GM10847 (cell line): ENCODE data around the gene GAREM1.

Source experiments
- POLR2A ChIP-seq: IDR thresholded peaks from 2 replicates; pipeline ENCODE4 v1.6.1; 2011; ENCODE audit not compliant: insufficient read length; ENCODE audit errors: extremely low read depth

Gene GAREM1

GRCh38 chr18:32255570-32255969 is 215.1 kb downstream of the GAREM1 start:
- TF ChIP-seq POLR2A = no peak

DNA sequence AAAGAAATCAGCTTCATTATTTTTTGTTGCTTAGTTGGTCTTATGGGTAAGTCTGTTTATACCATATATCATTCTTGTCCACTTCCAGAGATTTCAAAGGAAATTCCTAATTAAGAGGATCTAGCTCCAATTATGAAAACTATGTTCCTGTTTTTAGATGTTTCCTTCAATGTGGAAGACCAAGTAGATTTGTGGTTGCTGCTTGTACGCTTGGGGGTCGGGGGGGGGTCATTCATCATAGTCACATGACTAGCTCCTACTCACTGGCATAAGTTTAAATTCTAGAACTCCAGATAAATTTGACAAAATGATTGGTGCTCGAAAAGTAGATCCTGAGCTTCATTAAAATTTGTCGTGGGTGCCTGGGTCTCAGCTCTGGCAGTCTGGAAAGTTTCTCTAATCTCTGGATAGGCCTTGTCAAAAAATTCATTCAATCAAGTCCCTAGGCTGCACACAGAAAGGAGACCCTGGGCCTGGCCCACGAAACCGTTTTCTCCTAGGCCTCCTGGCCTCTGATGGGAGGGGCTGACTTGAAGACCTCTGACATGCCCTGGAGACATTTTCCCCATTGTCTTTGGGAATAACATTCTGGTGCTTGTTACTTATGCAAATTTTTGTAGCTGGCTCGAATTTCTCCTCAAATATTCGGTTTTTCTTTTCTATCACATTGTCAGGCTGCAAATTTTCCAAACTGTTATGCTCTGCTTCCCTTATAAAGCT is 218.4 kb downstream of the GAREM1 start:
- no peak for TF ChIP-seq POLR2A

- no peak for TF ChIP-seq POLR2A
Observed at GRCh38 chr18:32251466-32251865, 219.2 kb downstream of the GAREM1 start.

DNA sequence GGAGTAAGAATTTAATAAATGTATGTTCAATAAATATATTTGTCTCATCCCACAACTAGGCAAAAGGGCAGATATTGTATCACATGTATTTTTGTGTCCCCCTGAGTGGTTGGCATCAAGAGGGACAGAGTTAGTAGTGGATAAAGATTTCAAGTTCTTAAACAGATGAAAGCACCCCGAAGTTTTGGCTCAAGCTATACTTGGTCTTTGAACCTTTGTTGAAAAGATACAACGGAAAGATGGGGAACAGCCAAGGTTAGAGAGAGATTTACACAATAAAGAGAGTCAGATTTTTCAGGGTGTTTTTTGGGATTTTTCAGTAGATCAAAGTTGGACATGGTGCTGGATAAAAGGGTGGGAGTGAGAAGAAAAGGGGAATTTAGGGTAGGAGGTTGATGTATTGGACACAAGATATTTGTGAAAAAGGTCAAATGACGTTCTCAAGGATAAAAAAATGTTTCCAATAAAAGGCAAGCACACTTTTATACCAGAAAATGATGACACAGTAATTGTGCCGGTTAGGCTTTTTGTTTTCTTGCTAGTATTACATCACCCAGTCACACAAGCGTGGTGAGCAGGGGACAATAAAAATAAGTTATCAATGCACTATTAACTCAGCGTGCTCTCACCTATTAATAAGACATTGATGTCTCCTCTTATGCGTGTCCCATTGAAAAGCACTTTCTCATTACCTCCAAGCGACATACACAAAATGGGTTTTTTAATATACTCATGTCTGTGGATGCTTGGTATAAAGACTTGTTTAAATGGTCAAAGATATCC is 221.3 kb downstream of the GAREM1 start:
- no peak for TF ChIP-seq POLR2A

- no peak for TF ChIP-seq POLR2A
Observed at GRCh38 chr18:32244881-32245280, 225.8 kb downstream of the GAREM1 start.

- no peak for TF ChIP-seq POLR2A
Observed at GRCh38 chr18:32243358-32243757, 227.3 kb downstream of the GAREM1 start.

DNA sequence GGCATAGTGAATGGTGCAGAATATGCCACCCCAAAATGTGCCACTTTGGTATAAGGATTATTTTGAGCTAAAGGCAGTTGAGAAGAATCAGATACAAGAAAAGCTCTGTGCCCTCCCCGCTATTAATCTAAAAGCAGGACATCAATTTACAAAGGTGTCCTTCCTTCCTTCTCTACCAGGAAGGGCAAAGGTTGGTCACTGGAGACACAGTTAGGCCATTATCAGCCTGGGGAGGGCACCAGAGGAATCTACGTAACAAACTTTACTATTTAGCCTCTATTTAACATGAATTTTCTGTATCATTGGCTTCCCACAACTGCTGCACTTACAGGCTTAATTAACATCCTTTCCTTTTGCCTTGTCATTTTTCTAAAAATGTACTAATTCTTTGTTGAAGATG is 228.3 kb downstream of the GAREM1 start:
- TF ChIP-seq POLR2A = no peak

DNA sequence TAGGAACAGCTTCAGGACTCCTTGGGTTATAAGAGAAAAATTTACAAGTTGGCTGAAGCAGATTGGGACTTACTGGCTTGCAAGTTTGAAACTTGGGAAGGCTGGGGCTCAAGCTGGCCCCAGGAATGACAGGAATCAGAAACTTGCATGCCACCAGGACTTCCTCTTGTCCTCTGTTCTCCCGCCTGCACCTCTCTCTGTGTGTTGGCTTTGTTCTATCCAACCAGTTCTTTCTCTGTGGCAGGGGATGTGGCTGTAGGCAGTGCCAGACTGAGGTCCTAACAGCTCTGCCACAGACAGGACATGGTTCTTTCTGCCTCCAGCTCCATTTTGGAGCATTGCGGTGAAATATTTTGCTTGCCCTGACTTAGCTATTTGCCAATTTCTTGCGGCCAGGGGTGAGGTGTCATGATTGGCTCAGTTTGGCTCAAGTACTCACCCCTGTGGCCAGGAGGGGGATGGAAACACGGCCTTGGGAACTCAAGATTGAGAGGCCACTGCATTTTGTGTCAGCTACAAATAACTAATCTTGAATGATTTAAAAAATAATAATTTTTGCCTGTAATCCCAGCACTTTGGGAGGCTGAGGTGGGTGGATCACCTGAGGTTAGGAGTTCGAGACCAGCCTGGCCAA is 231.9 kb downstream of the GAREM1 start:
- no peak for TF ChIP-seq POLR2A

- TF ChIP-seq POLR2A = no peak
Observed at GRCh38 chr18:32237049-32237448, 233.6 kb downstream of the GAREM1 start.

GRCh38 chr18:32219431-32220018 is 251.2 kb downstream of the GAREM1 start:
- TF ChIP-seq POLR2A = no peak

- TF ChIP-seq POLR2A = no peak
Observed at GRCh38 chr18:32216390-32216789, 254.3 kb downstream of the GAREM1 start.

- TF ChIP-seq POLR2A = no peak
Observed at GRCh38 chr18:32213693-32214092, 257.0 kb downstream of the GAREM1 start.
